Pancreas (tissue), 10 donors: Measurements from ENCODE around the gene P3H2. TPM values are rescaled to one million over a fixed set of nuclear protein-coding genes. Genes with fewer than 3 reads are reported as not detected.
A peak's percentile ranks its signal among the peaks of the same experiment; 100 is the strongest.

ENCODE experiments used
- ATAC-seq, 4 donors: fragments of 200-7000 bp; cut with Tn5 transposase; one replicate each; pipeline versions ENCODE4 v1.8.0 to v1.9.1; 2020; ENCODE audit warnings: mild to moderate bottlenecking in 4 of 4, moderate library complexity in 4 of 4
- DNase-seq, 6 donors: peaks; one replicate each; pipeline ENCODE4 v3.0.0-alpha.2; 2020
- FAIRE-seq: peaks from 2 replicates; lab custom pipeline; 2012; peaks lifted over from hg19 to GRCh38; lab: Jason Lieb, UNC
- H3K27ac ChIP-seq, 4 donors: fragments of 200-600 bp; sonication (generic); 1 replicate in 3 of 4; 2 replicates in 1 of 4; pipeline versions ENCODE4 v1.5.0 to v1.8.0; 2020
- H3K27me3 ChIP-seq, 4 donors: fragments of 200-600 bp; one replicate each; pipeline ENCODE4 v1.8.0; 2021
- H3K36me3 ChIP-seq, 3 donors: fragments of 200-600 bp; sonication (generic) in 1 of 3; one replicate each; pipeline versions ENCODE4 v1.5.0 to v1.8.0; 2020 to 2021
- H3K4me1 ChIP-seq, 3 donors: fragments of 200-600 bp; one replicate each; pipeline ENCODE4 v1.8.0; 2021
- H3K4me3 ChIP-seq, 4 donors: fragments of 200-600 bp; sonication (generic) in 2 of 4; one replicate each; pipeline versions ENCODE4 v1.5.0 to v1.8.0; 2020 to 2021
- H3K9me3 ChIP-seq, 4 donors: fragments of 200-600 bp; one replicate each; pipeline ENCODE4 v1.8.0; 2021
- CTCF ChIP-seq, 4 donors: fragments of 200-600 bp; sonication (generic) in 3 of 4; IDR thresholded peaks; one replicate each; pipeline versions ENCODE4 v1.5.0 to v1.8.0; 2021; ENCODE audit warnings: antibody characterized with exemption in 4 of 4
- WGBS, 2 donors: extraction: QIAGEN DNeasy Blood & Tissue Kit; methylation state at CpG; one replicate each; pipeline ENCODE4 v1.1.7; 2013; 5-methylcytosine and 5-hydroxymethylcytosine counted together
- intact Hi-C, 3 donors: fragments of 100-400 bp; cut with DNase I; formaldehyde crosslinking; loops; one replicate each; pipeline versions ENCODE4 v1.11.1 to v1.14.2; 2022
- polyA plus RNA-seq, 2 donors: library from polyadenylated mRNA; stranded (reverse); fragments of 200-250 nt; gene quantifications; one replicate each; pipeline ENCODE4 v1.2.3, GENCODE V29; 2013
- total RNA-seq, 6 donors: library from RNA; stranded (reverse); fragmentation: NEBNext Ultra II Directional in 4 of 6; extraction: Animal tissue kit (Norgen Biotek cat#: 25700) in 4 of 6; gene quantifications; one replicate each; pipeline versions ENCODE4 v1.2.1 to v1.2.4, GENCODE V29; 2021 to 2023
- donor health status: healthy with polysubstance abuse.
- donor health status: DM: no; HTN: no; CAD: no; lungs with moderate emphysema.
- donor health status: DM: no; HTN: no; CAD: no.
- donor health status: control.
- donor health status: control.
- donor health status: Bipolar disorder and iron deficiency.
- donor health status: DM: yes; HTN: yes; CAD: no.
- donor health status: DM: no; HTN: no; CAD: no.
- donor health status: DM: no; HTN: no; CAD: no.
- donor health status: DM: yes; HTN: yes; CAD: no.

P3H2 gene
- 1 to 10 TPM; 1.2 to 5.7 (median 4.4) TPM for total RNA-seq
- polyA plus RNA-seq: 1 to 10 TPM; 1.5 to 5.0 TPM

GRCh38 chr3:190120269-190121060, at the start of gene P3H2:
TSS of gene P3H2 (minus strand) at chr3:190120897. CDS start at chr3:190120731, 166 bp downstream.
- H3K27ac ChIP-seq: peak within 1 kb of the TSS; percentile 41 to 83 (median 56)
- FAIRE-seq (no peak), DNase-seq (peak; percentile 68 to 90 (median 76)), ATAC-seq (peak; percentile 94 to 98 (median 98))
- 1% methylated on average over 65 to 100 of the region's 100 CpGs for WGBS, 2 donors
- H3K27me3 ChIP-seq: no peaks in the 10 kb centered on the region
- H3K4me1 ChIP-seq: no peaks in the 10 kb centered on the region
- intact Hi-C loops: no loop called here
- no peaks in the 10 kb centered on the region for H3K36me3 ChIP-seq
- TF ChIP-seq CTCF (IDR thresholded peaks at IDR 0.05): no peak
- peak within 1 kb of the TSS; percentile 65 to 84 (median 72) for H3K4me3 ChIP-seq
- H3K9me3 ChIP-seq: no peaks in the 10 kb centered on the region

GRCh38 chr3:190169877-190170276, 49.2 kb upstream of the P3H2 start:
- Histone ChIP-seq H3K27ac (no peak overlapping the region), H3K9me3 (no peaks in the 10 kb centered on the region), H3K4me3 (no peak overlapping the region), H3K27me3 (no peaks in the 10 kb centered on the region), H3K36me3 (no peaks in the 10 kb centered on the region), H3K4me1 (no peaks in the 10 kb centered on the region)
- FAIRE-seq (no peak), ATAC-seq (no peak), DNase-seq (no peak)
- intact Hi-C loops: no loop called here
- WGBS, 2 donors: 75 to 90% methylated on average over 2 of the region's 2 CpGs
- no peak for TF ChIP-seq CTCF (IDR thresholded peaks at IDR 0.05)

DNA sequence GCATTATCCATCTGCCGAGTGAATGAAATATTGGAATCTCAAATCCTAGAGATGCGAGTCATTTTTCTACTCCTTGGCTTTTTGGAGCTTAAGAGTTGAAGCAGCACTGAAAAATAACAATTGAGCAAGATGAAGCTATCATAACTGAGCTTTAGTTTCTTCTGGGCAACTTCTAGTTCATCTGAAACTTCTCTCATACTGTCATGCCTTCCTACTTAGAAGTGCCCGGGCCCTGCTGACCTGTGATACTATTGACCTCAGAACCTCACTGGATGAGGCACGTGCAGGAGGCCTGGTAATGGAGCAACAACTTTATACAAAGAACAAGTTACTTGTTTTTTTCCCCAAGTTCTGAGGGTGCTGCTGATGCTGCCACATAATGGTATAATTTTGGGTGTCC, 48.5 kb upstream of the P3H2 start:
- H3K4me3 ChIP-seq: no peak overlapping the region
- no peak for DNase-seq
- intact Hi-C loops: no loop called here
- no peak for FAIRE-seq
- H3K4me1 ChIP-seq: no peaks in the 10 kb centered on the region
- no peaks in the 10 kb centered on the region for H3K9me3 ChIP-seq
- no peak for TF ChIP-seq CTCF (IDR thresholded peaks at IDR 0.05)
- WGBS, 2 donors: 72 to 81% methylated on average over 4 of the region's 4 CpGs
- H3K36me3 ChIP-seq: no peaks in the 10 kb centered on the region
- ATAC-seq: no peak
- H3K27ac ChIP-seq: no peak overlapping the region
- H3K27me3 ChIP-seq: no peaks in the 10 kb centered on the region

- Histone ChIP-seq H3K27me3 (no peaks in the 10 kb centered on the region), H3K9me3 (no peaks in the 10 kb centered on the region), H3K27ac (no peak overlapping the region), H3K4me3 (no peak overlapping the region), H3K36me3 (no peaks in the 10 kb centered on the region), H3K4me1 (no peaks in the 10 kb centered on the region)
- ATAC-seq (no peak), FAIRE-seq (no peak), DNase-seq (no peak)
- TF ChIP-seq CTCF (IDR thresholded peaks at IDR 0.05): no peak
- intact Hi-C loops: no loop called here
- 49 to 62% methylated on average over 6 of the region's 6 CpGs for WGBS, 2 donors
Measured at GRCh38 chr3:190167936-190168680, 47.4 kb upstream of the P3H2 start.
